ENCODE data around the gene KSR2. TPM values are rescaled to one million over a fixed set of nuclear protein-coding genes. Genes with fewer than 3 reads are reported as not detected.

KSR2 gene
- total RNA-seq, 1 experiment from 2014 or later: 1.3 TPM

- H3K14ac ChIP-seq (ENCODE audit: insufficient read depth, low read length): no peak overlapping the region
- no peak overlapping the region for H2AK5ac ChIP-seq (ENCODE audit: insufficient read length, low read length)
- H3K4me2 ChIP-seq (ENCODE audit: insufficient read depth, insufficient read length, low read length): no peak overlapping the region
- no peak overlapping the region for H3K27ac ChIP-seq (ENCODE audit: insufficient read length, low read depth, low read length)
- Mint-ChIP-seq H3K27me3 (ENCODE audit: low read depth) (peaks cover 3% of the 10 kb centered on the region; the same call in 1 of the 2 replicates), H3K36me3 (ENCODE audit: insufficient read depth in 1 of 3, low read depth in 3 of 3) (peaks cover 10 to 15% (median 11%) of the 10 kb centered on the region in 3 experiments), H3K27ac (no peak overlapping the region), H3K4me3 (no peak overlapping the region), H3K9me3 (peaks cover 15% of the 10 kb centered on the region in 2 experiments), H3K4me1 (no peaks in the 10 kb centered on the region; a peak in 1 of 4 replicates)
- no peak overlapping the region for H3K56ac ChIP-seq (ENCODE audit: insufficient read length, low read depth, low read length)
- H3K4ac ChIP-seq (ENCODE audit: low read depth, low read length): no peak overlapping the region
- DNase-seq: no peak
- H3K79me1 ChIP-seq (ENCODE audit: insufficient read depth, low read depth, low read length, poor library complexity, severe bottlenecking): no peaks in the 10 kb centered on the region
- H2AFZ ChIP-seq (ENCODE audit: low read length): no peak overlapping the region
- no peak overlapping the region for H3T11ph ChIP-seq (ENCODE audit: low read length)
- WGBS (ENCODE audit: extremely low coverage, insufficient read length, low lambda C conversion rate): no CpG with 5 or more reads among the region's 2 CpGs
- H3K9ac ChIP-seq (ENCODE audit: extremely low read depth, insufficient read length, low read length): no peak overlapping the region
- no peaks in the 10 kb centered on the region for H3K23me2 ChIP-seq (ENCODE audit: insufficient read length, low read depth, low read length, poor library complexity, severe bottlenecking)
- no peak overlapping the region for H4K5ac ChIP-seq (ENCODE audit: insufficient read length, low read depth, low read length)
- H2BK20ac ChIP-seq (ENCODE audit: low read depth, low read length, poor library complexity, severe bottlenecking): no peak overlapping the region
- no peaks in the 10 kb centered on the region for H3K79me2 ChIP-seq (ENCODE audit: insufficient read depth, low read length)
- no peak overlapping the region for H3K23ac ChIP-seq (ENCODE audit: insufficient read length, low read depth, low read length)
- no peak overlapping the region for H2BK120ac ChIP-seq (ENCODE audit: low read depth, low read length, poor library complexity, severe bottlenecking)
- no peak overlapping the region for H2BK12ac ChIP-seq (ENCODE audit: insufficient read length, low read depth, low read length)
- H3K4me1 ChIP-seq (ENCODE audit: insufficient read depth, low read length): no peaks in the 10 kb centered on the region
- H2BK5ac ChIP-seq (ENCODE audit: insufficient read length, low read length): no peak overlapping the region
- H2BK15ac ChIP-seq (ENCODE audit: low read depth, low read length): no peak overlapping the region
- H4K91ac ChIP-seq (ENCODE audit: insufficient read length, low read depth, low read length): no peak overlapping the region
- no peak for TF ChIP-seq CTCF (conservative IDR thresholded peaks at IDR 0.05)
- H4K20me1 ChIP-seq (ENCODE audit: control insufficient read depth, insufficient read depth, insufficient read length): no peaks in the 10 kb centered on the region
- no peaks in the 10 kb centered on the region for H3K9me3 ChIP-seq (ENCODE audit: control insufficient read depth, low read depth, low read length)
- H3K27me3 ChIP-seq (ENCODE audit: insufficient read depth, low read length): no peaks in the 10 kb centered on the region
- no peak overlapping the region for H4K8ac ChIP-seq (replicated peaks; ENCODE audit: insufficient read length, low read depth, low read length)
- H3K18ac ChIP-seq (ENCODE audit: insufficient read length, low read depth, low read length): no peak overlapping the region
Measured at GRCh38 chr12:117762143-117762542, 206.6 kb downstream of the KSR2 start.

All from H9 (cell line).